IMR-90 (cell line): ENCODE data around the gene KBTBD7. TPM values are rescaled to one million over a fixed set of nuclear protein-coding genes. Genes with fewer than 3 reads are reported as not detected.

ENCODE experiments used
- ATAC-seq: fragments of 200-7000 bp; cut with Tn5 transposase; 2 replicates; pipeline ENCODE4 v1.9.1; 2020; ENCODE audit warnings: low read depth, mild to moderate bottlenecking, moderate library complexity
- BruUV-seq: library from RNA; stranded (reverse); fragments of 400-500 nt; replicated peaks from 2 replicates; lab custom pipeline; 2021; lab: Mats Ljungman, UMichigan
- CTCF ChIA-PET: fragments of 300-600 bp; formaldehyde crosslinking; extraction: SDS; loops from one replicate; lab custom pipeline; 2021; ENCODE audit warnings: antibody characterized with exemption; lab: Yijun Ruan, JAX
- POLR2A ChIA-PET: fragments of 300-600 bp; sonication (Branson Sonifier 250); formaldehyde crosslinking; loops from one replicate; lab custom pipeline; 2022; ENCODE audit warnings: antibody characterized with exemption; ENCODE audit not compliant: unreplicated experiment; lab: Charles Lee
- DNase-seq: peaks from one replicate; pipeline ENCODE4 v3.0.0; 2013
- H2AFZ ChIP-seq: replicated peaks from 2 replicates; pipeline ENCODE3; 2013; ENCODE audit warnings: low read length, mild to moderate bottlenecking; ENCODE audit not compliant: poor library complexity
- H2AK5ac ChIP-seq: 2 replicates; pipeline ENCODE4 v1.6.1; 2013; ENCODE audit warnings: low read depth, low read length, inconsistent platforms
- H2AK9ac ChIP-seq: replicated peaks from 2 replicates; pipeline ENCODE3; 2013; ENCODE audit warnings: mild to moderate bottlenecking, low read depth, low read length, moderate library complexity; ENCODE audit not compliant: poor library complexity
- H2BK120ac ChIP-seq: 2 replicates; pipeline ENCODE4 v1.6.1; 2013; ENCODE audit warnings: low read depth, low read length, inconsistent platforms
- H2BK15ac ChIP-seq: 3 replicates; pipeline ENCODE4 v1.6.1; 2013; ENCODE audit warnings: low read depth, low read length, inconsistent platforms
- H2BK20ac ChIP-seq: 2 replicates; pipeline ENCODE4 v1.6.1; 2013; ENCODE audit warnings: low read depth, mild to moderate bottlenecking, inconsistent platforms, low read length, moderate library complexity
- H2BK5ac ChIP-seq: 2 replicates; pipeline ENCODE4 v1.6.1; 2013; ENCODE audit warnings: mild to moderate bottlenecking, low read depth, low read length, inconsistent platforms; ENCODE audit not compliant: poor library complexity, severe bottlenecking
- H3K14ac ChIP-seq: replicated peaks from 2 replicates; pipeline ENCODE4 v1.6.1; 2013; ENCODE audit warnings: low read depth, low read length, inconsistent platforms
- H3K18ac ChIP-seq: 2 replicates; pipeline ENCODE4 v1.6.1; 2013; ENCODE audit warnings: low read depth, low read length, control low read depth
- H3K23ac ChIP-seq: 2 replicates; pipeline ENCODE4 v1.6.1; 2013; ENCODE audit warnings: low read depth, low read length, inconsistent platforms
- H3K27ac ChIP-seq: 2 replicates; pipeline ENCODE4 v1.5.1; 2013; ENCODE audit warnings: mild to moderate bottlenecking, control low read depth, low read length; ENCODE audit not compliant: insufficient read depth
- H3K27me3 ChIP-seq: 2 replicates; pipeline ENCODE4 v1.6.1; 2013; ENCODE audit warnings: low read length; ENCODE audit not compliant: control insufficient read depth, insufficient read depth
- H3K36me3 ChIP-seq: 2 replicates; pipeline ENCODE4 v1.6.1; 2013; ENCODE audit warnings: low read length, mixed read lengths; ENCODE audit not compliant: control insufficient read depth, insufficient read depth
- H3K4ac ChIP-seq: 2 replicates; pipeline ENCODE4 v1.6.1; 2013; ENCODE audit warnings: low read depth, low read length, inconsistent platforms
- H3K4me1 ChIP-seq: 2 replicates; pipeline ENCODE4 v1.6.1; 2013; ENCODE audit warnings: low read length, mixed read lengths; ENCODE audit not compliant: control insufficient read depth, insufficient read depth
- H3K4me2 ChIP-seq: 2 replicates; pipeline ENCODE4 v1.6.1; 2013; ENCODE audit warnings: low read depth, mild to moderate bottlenecking, control low read depth, low read length, moderate library complexity
- H3K4me3 ChIP-seq: 2 replicates; pipeline ENCODE4 v1.5.1; 2013; ENCODE audit warnings: low read depth, mild to moderate bottlenecking, control low read depth, low read length, moderate library complexity; ENCODE audit not compliant: insufficient read depth
- H3K56ac ChIP-seq: 2 replicates; pipeline ENCODE4 v1.6.1; 2013; ENCODE audit warnings: low read length, inconsistent platforms; ENCODE audit not compliant: insufficient read depth; ENCODE audit errors: extremely low read depth
- H3K79me1 ChIP-seq, 2 experiments: 2 replicates each; pipeline ENCODE4 v1.6.1; 2013; ENCODE audit warnings: low read length in 2 of 2, inconsistent platforms in 1 of 2, low read depth in 1 of 2
- H3K9ac ChIP-seq: 2 replicates; pipeline ENCODE4 v1.6.1; 2013; ENCODE audit warnings: low read depth, low read length, control low read depth
- H3K9me1 ChIP-seq: 2 replicates; pipeline ENCODE4 v1.6.1; 2013; ENCODE audit warnings: low read length, inconsistent platforms; ENCODE audit not compliant: insufficient read depth
- H3K9me3 ChIP-seq: 2 replicates; pipeline ENCODE4 v1.6.1; 2013; ENCODE audit warnings: low read length; ENCODE audit not compliant: control insufficient read depth, insufficient read depth
- H4K20me1 ChIP-seq: 2 replicates; pipeline ENCODE4 v1.6.1; 2013; ENCODE audit warnings: low read length, inconsistent platforms; ENCODE audit not compliant: insufficient read depth
- H4K5ac ChIP-seq: 2 replicates; pipeline ENCODE4 v1.6.1; 2013; ENCODE audit warnings: mild to moderate bottlenecking, low read depth, low read length, control low read depth
- H4K8ac ChIP-seq, 2 experiments: 2 replicates each; pipeline ENCODE4 v1.6.1; 2013; ENCODE audit warnings: low read depth in 2 of 2, low read length in 2 of 2, control low read depth in 1 of 2, inconsistent platforms in 1 of 2
- H4K91ac ChIP-seq: 2 replicates; pipeline ENCODE4 v1.6.1; 2013; ENCODE audit warnings: low read depth, low read length, inconsistent platforms; ENCODE audit not compliant: insufficient read depth
- FOS ChIP-seq: fragments of 150-350 bp; IDR thresholded peaks from 2 replicates; pipeline ENCODE4 v1.6.1; 2016; ENCODE audit warnings: low read depth, low read length
- MAZ ChIP-seq: IDR thresholded peaks from 2 replicates; pipeline ENCODE4 v1.6.1; 2012; ENCODE audit warnings: low read depth, mild to moderate bottlenecking, low read length, improper control_type of control experiment, moderate library complexity, borderline replicate concordance
- RFX5 ChIP-seq: IDR thresholded peaks from 2 replicates; pipeline ENCODE4 v1.8.0; 2012; ENCODE audit warnings: low read depth, mild to moderate bottlenecking, low read length, moderate library complexity
- WGBS, 2 experiments: methylation state at CpG; one replicate each; pipeline versions ENCODE4 v1.1.5 to v1.1.7; 2013; ENCODE audit warnings: missing lambda C conversion rate in 2 of 2; ENCODE audit not compliant: insufficient read length in 1 of 2; ENCODE audit errors: extremely low coverage in 2 of 2; 5-methylcytosine and 5-hydroxymethylcytosine counted together
- dilution Hi-C: fragments of 300-500 bp; cut with HindIII; formaldehyde crosslinking; loops from one replicate; pipeline ENCODE4 v1.14.3; 2018; ENCODE audit warnings: low sequenced_read_pairs; ENCODE audit not compliant: unreplicated experiment
- in situ Hi-C: fragments of 300-500 bp; cut with MboI; formaldehyde crosslinking; loops from 3 replicates; pipeline ENCODE4 v1.14.3; 2019; ENCODE audit warnings: low sequenced_read_pairs, inconsistent platforms, mixed read lengths
- intact Hi-C: fragments of 100-400 bp; cut with micrococcal nuclease; formaldehyde crosslinking; loops from 2 replicates; pipeline ENCODE4 v1.10.0; 2022
- polyA plus RNA-seq, 3 experiments: library from polyadenylated mRNA; depleted of rRNA; stranded (reverse); fragments of >200 nt; gene quantifications; 2 replicates each; pipeline ENCODE4 v1.2.3, GENCODE V29; 2012; ENCODE audit warnings: low replicate concordance in 1 of 3
- total RNA-seq: library from RNA; depleted of rRNA; stranded (reverse); fragments of >200 nt; gene quantifications from 2 replicates; pipeline ENCODE4 v1.2.3, GENCODE V29; 2012
- TF ChIP-seq, protein P1 (sequence below): fragments of 150-350 bp; IDR thresholded peaks from 2 replicates; pipeline ENCODE4 v1.6.1; 2017; ENCODE audit warnings: mild to moderate bottlenecking, antibody characterized with exemption, low read length, low read depth

The KBTBD7 gene
- total and polyA plus RNA-seq, 2 of the 4 experiments (the other 2 are of a cell fraction), result 2.1 to 7.9 TPM

DNA sequence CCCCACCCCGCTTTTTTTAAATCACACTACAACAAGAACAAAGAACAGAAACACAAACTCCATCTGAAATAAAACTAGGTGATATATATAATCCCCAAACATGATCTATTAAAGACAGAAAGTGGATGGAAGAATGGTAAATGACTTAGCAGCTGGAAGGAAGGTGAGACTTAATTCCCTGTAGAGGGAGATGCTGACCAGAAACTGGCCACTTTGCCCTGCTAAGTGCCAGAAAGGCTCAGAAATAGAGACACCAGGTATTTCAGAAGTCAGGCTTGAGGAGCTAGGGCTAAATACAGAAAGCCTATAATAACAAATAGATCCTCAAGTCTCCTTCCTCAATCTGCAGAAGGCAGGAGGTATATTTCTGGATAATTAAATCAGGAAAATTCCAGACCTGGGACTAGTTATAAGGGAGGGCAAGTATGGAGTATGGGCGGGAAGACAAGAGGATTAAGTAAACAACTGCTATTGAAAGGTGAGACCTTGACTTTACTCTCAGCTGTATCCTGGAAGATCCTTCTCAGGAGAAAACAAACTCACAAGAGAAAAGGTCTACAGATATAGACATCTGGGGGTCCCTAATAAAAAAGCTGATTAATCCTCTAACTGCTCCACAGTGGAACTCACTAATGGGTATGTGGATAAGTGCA is 36.8 kb upstream of the KBTBD7 start:
- dilution Hi-C loops (no loop called here), in situ Hi-C loops (no loop called here), intact Hi-C loops (no loop called here)
- no peak for ATAC-seq
- no peak overlapping the region for H4K5ac ChIP-seq
- H4K91ac ChIP-seq, result no peak overlapping the region
- no peak overlapping the region for H2BK120ac ChIP-seq
- peaks cover 2% of the 10 kb centered on the region; the same call in 1 of the 2 replicates for H3K4me1 ChIP-seq
- 0 out of 2 replicates have a peak, but pooled peaks cover 2% of the 10 kb centered on the region for H3K9me1 ChIP-seq
- H2BK20ac ChIP-seq, result no peak overlapping the region
- no peak overlapping the region for H2AK5ac ChIP-seq
- peaks cover 9% of the 10 kb centered on the region for H3K36me3 ChIP-seq
- H4K20me1 ChIP-seq, result no peaks in the 10 kb centered on the region
- H3K56ac ChIP-seq, result no peak overlapping the region
- no peak overlapping the region for H2AFZ ChIP-seq
- H3K4me3 ChIP-seq, result no peak overlapping the region
- H3K23ac ChIP-seq, result no peak overlapping the region
- H3K4ac ChIP-seq, result no peak overlapping the region
- TF ChIP-seq MAZ (no peak), FOS (no peak), RFX5 (no peak)
- TF ChIP-seq, protein P1, sequence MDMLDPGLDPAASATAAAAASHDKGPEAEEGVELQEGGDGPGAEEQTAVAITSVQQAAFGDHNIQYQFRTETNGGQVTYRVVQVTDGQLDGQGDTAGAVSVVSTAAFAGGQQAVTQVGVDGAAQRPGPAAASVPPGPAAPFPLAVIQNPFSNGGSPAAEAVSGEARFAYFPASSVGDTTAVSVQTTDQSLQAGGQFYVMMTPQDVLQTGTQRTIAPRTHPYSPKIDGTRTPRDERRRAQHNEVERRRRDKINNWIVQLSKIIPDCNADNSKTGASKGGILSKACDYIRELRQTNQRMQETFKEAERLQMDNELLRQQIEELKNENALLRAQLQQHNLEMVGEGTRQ, result no peak
- no peak overlapping the region for H2BK15ac ChIP-seq
- H3K18ac ChIP-seq, result no peak overlapping the region
- no peak overlapping the region for H3K4me2 ChIP-seq
- no TSS peak for BruUV-seq
- no peak overlapping the region for H3K14ac ChIP-seq
- ChIA-PET CTCF (interaction anchor here (1.7 kb wide), 1 partner anchor 8 kb away, joined by 3 read pairs; no protein-coding TSS in a partner anchor), POLR2A (no interaction called here)
- H2BK5ac ChIP-seq, result no peak overlapping the region
- H4K8ac ChIP-seq, result no peak overlapping the region
- H3K27me3 ChIP-seq, result no peaks in the 10 kb centered on the region
- no peaks in the 10 kb centered on the region for H3K9me3 ChIP-seq
- no peak for DNase-seq
- no peak overlapping the region for H2AK9ac ChIP-seq
- H3K9ac ChIP-seq, result no peak overlapping the region
- no peaks in the 10 kb centered on the region for H3K79me1 ChIP-seq
- WGBS, 2 experiments, result no CpG with 5 or more reads among the region's 2 CpGs
- H3K27ac ChIP-seq, result no peak overlapping the region
